Stimulated activated CD8-positive, alpha-beta memory T cell treated with anti-CD3 and anti-CD28 coated beads, Interleukin-15, amount 100 ng/mL, for 24 hours (primary cell): Measurements from ENCODE around the gene CYP4F12.

Source experiments
- DNase-seq: peaks from one replicate; pipeline ENCODE4 v3.0.0-alpha.2; 2020; ENCODE audit warnings: low read depth

CYP4F12 gene

DNA sequence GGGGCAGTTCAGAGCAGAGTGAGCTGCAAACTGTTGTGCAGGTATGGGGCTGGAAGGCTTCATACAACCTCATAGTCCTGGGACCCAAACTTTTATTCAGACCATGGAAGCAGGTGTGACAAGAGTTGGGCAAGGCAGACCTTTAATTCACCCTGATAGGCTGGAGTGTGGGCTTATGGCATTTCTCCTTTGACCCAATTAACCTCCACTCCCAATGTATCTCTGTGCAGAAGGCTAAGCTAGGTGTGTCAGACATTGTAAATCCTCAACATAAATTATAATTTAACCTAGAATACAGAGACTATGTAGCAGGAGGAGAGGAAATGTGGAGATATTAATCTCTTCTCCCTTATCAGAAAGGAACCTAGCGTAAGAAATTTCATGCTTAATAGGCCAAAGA, 42.8 kb downstream of the CYP4F12 start:
- no peak for DNase-seq

GRCh38 chr19:15717809-15718208, 44.9 kb downstream of the CYP4F12 start:
- DNase-seq, result no peak

GRCh38 chr19:15721268-15721667, 48.4 kb downstream of the CYP4F12 start:
- DNase-seq, result no peak

- DNase-seq, result no peak
Measured at GRCh38 chr19:15722956-15723355, 50.1 kb downstream of the CYP4F12 start.

DNA sequence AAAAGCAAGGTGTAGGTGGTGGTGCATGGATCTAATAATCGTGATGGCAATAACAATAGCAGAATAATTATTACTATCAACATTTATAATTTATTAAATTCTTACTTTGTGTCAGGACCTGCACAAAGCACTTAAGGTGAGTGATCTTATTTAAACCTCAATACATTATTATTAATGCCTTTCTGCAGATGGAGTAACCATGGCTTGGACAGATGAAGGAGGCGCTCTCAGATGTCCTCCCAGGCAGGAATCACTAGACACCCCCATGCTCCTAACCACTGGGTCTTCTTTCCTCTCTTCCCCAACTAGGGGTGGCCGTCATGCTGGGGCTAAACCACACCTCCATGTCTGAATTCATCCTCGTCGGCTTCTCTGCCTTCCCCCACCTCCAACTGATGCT, 54.8 kb downstream of the CYP4F12 start, which contains the start of gene OR10H2:
Gene OR10H2, plus strand, starts transcription at position 301 of the 400 bp plus-strand sequence. Its CDS starts 20 bp downstream, at position 321.
- no peak for DNase-seq

- DNase-seq, result no peak
Measured at GRCh38 chr19:15730538-15730937, 57.7 kb downstream of the CYP4F12 start.

- no peak for DNase-seq
Measured at GRCh38 chr19:15732388-15732787, 59.5 kb downstream of the CYP4F12 start.

DNA sequence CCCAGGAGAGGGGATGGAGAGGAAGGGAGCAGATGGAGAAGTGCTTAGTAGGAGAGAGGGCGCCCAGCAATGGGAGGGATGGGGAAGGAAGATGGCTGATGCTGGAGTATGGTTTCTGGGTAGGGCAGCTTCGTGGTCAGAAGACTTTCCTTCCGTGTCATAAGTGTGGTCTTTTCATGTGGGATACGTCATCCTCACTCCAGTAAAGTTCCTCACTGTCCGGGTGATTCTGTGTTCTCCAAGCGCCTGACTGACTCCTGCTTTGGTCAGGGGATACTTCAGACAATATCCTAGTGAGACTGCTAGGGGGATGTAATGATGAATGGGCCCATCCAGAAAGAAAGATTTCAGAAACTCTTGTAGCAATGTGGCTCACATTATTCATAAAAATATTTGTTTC, 61.0 kb downstream of the CYP4F12 start:
- DNase-seq, result no peak

- DNase-seq, result no peak
Measured at GRCh38 chr19:15737722-15738121, 64.8 kb downstream of the CYP4F12 start, which contains the start of gene OR10H3. Gene OR10H3, plus strand, starts transcription at chr19:15737985. Its CDS starts 3,408 bp downstream, at chr19:15741393.

DNA sequence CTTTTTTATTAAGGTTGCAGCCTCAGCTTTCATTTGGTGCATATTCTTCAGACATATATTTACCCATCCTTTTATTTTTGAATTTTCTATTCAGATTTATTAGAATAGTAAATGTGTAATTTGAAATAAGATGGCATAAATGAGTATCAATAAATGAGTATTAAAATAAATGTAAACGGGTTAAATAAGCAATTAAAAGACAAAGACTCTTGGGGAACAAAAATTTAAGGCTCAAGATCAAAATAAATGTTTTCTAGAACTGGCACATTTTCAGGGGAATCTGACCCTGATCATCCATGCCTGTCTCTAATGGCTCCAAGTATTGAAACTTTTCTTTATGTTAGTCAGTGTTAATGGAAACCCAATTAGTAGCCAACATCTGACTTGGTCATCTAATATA, 67.9 kb downstream of the CYP4F12 start:
- DNase-seq, result no peak
